Erythroblast (primary cell): ENCODE results near the gene ZBTB46.

Experiments
- DNase-seq, 2 experiments: peaks; one replicate each; lab custom pipeline; 2025; lab: John Stamatoyannopoulos, UW
- GATA1 ChIP-seq: IDR thresholded peaks from 2 replicates; pipeline ENCODE4 v1.6.1; 2011; ENCODE audit warnings: low read depth, mild to moderate bottlenecking, control low read depth, low read length, moderate library complexity
- POLR2A ChIP-seq: IDR thresholded peaks from 2 replicates; pipeline ENCODE4 v1.6.1; 2011; ENCODE audit warnings: mild to moderate bottlenecking, low read length

ZBTB46 gene

DNA sequence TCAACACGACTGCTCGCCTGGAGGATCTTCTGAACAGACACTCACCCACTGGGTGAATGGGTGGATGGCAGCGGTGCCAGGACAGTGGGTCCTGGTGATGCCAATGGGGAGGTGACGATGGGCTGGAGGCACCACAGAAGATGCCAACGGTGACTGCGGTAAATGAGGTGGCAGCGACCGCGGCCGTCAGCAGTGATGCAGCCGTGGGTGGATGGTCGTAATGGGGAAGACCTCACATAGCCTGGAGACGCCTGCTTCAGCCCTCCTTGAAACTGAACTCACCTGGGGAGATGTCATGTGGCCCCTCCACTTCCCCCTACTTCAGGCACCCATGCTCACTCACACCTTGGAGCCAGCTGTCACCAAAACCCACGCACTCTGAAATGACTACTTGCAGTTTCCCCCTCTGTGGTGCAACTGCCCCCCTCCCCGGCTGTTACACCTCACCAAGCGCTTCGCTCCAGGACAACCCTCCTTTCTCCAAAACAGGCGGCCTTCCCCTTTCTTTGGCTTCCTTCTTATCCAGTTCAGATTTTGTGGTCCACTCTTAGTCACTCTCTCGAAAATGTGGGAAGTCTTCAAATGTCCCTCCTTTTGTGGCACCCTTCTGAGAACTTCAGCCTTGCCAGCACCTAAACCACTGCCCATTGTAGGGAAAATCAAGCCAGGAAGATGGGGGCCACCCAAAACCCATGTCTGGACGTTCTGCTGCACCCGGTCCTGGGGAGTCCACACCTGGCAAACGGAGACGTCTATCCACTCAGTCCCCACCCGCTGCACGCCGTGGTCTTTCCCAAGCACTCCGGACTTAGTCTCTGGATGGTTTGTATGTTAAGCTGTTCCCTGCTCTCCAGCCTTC lies 19.9 kb upstream of the ZBTB46 start:
- TF ChIP-seq GATA1 (no peak), POLR2A (no peak)
- no peak for DNase-seq

DNA sequence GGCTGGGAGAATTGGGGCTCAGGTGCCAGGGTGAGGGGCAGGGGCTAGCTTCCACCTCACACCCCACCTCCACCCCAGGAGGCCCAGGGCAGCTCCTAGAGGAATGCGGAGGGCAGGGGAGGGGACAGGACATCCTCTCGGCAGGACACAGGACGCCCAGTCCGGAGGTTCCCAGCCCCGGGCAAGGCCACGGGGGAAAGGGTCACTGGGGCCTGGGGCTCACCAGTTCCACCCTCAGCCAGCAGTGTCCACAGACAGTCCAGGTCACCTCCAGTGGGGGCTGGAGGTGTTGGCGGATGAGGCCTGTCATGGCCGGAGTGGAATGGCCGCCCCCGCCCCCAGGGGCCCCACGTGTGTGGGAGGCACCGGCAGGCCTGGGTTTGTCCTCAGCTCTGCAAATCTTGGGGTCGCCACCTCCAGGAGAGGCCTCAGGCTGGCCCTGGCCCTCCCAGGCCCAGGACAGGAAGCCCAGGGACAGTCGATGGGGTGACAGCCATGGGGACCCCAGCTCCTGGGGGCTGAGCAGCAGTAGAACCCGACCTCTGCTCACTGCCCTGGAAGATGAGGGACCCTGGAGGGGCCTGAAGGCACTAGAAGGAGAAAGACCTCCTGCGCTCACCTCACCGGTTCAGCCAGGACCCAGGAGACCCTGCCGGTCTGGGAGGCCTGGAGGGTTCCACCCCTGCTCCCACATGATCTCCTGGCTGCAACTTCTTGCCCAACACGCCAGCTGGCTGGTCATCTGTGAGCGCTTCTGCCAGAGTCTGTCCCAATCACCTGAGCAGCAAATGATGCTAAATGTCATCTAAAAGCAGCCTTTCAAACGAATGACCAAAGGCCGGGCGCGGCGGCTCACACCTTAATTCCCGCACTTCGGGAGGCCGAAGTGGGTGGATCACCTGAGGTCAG lies 17.2 kb upstream of the ZBTB46 start:
- DNase-seq: no peak
- TF ChIP-seq GATA1 (no peak), POLR2A (no peak)

DNA sequence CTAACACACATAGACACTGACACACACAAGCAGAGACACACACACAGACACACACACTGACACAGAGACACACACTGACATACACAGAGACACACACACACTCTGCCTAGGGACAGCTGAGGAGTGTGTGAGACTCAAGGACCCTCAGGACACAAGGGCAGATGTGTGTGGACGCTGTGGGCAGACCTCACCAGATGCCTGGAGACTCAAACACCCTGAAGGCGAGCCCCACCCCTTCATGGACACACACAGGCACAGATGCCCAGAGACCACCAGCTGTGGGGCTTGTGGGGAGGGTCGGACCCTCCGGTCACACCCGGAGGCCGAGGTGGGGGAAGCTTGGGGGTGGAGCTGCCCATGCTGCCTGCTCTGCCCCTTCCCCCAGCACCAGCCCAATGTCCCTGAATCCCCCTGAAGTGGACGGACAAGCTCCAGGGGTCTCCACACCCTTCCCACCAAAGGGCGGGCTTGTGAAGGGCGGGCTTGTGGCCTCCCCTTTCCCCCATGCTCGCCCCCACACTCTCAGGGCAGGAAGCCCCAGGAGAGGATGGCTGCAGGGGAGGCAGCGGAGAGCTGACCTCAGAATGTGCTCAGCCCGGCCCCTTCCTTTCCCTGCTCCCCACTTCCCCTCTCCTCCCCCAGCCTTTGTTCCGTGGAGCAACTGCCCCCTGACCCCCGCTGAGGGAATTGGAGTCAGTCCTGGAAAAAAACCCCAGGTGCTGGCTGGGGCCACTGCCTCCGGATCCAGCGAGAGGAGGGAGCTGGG lies 16.4 kb upstream of the ZBTB46 start:
- no peak for TF ChIP-seq GATA1
- TF ChIP-seq POLR2A: no peak

DNA sequence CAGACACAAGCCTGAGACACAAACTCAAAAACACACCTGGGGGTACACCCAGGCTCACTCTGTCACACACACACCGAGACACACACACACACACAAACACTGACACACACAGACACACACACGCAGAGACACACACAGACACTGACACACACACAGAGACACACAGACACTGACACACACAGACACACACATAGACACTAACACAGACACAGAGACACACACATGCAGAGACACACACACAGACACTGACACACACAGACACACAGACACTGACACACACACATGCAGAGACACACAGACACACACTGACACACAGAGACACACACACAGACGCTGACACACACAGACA lies 15.8 kb upstream of the ZBTB46 start:
- TF ChIP-seq POLR2A (no peak), GATA1 (no peak)
- no peak for DNase-seq

More for the DNA sequence above, 16.4 kb upstream of the ZBTB46 start:
- no peak for DNase-seq

DNA sequence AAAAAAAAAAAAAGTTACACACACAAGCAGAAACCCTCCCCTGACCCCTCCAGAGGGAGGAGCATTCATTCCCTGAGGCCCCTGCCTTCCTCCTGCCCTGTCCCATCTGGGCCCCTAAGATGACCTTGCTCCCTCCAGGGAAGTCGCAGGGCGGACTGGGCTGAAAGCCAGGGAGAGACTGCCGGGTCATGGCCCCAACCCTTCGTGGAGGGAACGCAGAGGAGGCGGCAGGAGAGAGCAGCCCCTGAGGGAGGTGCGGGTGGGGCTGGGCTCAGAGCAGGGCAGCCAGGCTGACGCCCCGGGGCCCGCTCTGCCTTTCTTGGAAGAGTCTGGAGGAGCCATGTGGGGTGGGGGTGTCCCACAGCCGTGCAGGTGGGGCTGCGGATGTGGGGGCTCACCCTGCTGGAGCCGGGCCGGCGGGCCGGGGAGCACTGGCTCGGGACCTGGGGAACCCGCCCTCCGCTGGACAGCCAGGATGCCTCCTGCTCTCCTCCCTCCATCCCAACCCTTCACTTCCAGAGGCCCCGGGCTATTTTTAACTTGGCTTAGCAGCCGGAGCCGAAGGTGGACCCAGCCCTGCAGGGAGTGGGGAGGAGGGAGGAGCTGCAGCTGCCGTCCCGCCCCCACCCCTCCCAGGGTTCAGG lies 15.2 kb upstream of the ZBTB46 start:
- TF ChIP-seq POLR2A (no peak), GATA1 (no peak)
- no peak for DNase-seq

DNA sequence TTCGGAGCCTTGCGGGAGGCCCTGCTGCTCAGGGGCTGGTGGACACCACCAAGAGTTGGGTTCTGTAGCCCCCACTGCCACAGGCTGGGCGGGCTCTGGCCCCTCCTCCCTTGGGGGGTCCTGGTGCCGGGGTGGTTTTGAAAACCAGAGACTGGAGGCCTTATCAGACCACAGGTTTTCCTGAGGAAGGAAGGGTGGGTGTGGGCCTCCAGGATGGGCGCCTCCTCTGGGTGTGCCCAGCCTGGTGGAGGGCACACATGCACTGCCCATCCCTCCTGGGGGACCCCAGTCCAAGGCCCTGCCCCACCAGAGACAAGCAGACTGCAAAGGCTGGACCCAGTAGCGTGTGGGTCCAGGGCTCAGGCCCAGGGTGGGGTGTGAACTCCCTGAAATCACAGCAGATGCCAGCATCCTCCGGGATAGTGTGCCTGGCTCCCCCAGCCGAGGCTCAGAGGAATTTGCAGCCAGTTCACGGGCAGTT lies 13.5 kb upstream of the ZBTB46 start:
- TF ChIP-seq POLR2A (no peak), GATA1 (no peak)
- no peak for DNase-seq

DNA sequence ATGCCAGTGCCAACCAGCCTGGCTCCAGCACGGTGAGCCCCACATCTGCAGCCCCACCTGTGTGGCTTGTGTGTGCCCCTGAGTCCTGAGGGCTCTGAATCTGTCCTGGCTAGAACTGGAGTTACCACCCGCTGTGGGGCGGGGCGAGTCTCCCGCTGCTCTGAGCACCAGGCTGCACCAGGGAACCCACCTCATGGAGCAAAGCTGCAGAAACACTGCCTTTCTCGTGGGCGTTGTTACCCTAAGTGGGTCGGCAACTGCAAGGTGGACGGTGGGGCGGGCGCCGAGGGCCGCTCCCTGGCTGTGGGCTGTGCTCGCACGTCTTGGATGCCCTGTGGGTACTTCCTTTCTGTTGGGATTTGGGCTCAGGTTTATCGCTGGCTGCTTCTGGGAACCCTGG lies 12.7 kb upstream of the ZBTB46 start:
- TF ChIP-seq POLR2A (no peak), GATA1 (no peak)
- no peak for DNase-seq

DNA sequence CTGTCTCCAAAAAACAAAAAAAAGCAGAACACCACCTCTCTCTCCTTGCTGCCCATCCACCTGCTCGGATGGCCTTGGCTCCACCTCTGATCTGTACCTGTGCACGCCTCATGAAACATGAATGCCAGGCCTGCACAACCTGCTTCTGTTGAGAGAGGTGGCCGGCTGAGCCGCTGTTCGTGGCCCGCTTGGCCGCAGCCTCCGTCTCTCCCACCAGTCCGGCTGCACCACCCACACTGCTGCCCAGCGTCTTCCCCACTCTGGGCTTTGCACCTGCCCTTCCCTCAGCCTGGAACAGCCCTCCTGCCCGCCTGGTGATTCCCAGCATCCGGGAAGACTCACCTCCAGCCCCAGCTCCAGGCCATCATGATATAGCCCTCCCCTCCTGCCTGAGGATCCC lies 12.2 kb upstream of the ZBTB46 start:
- TF ChIP-seq GATA1: no peak
- TF ChIP-seq POLR2A: no peak
- no peak for DNase-seq

DNA sequence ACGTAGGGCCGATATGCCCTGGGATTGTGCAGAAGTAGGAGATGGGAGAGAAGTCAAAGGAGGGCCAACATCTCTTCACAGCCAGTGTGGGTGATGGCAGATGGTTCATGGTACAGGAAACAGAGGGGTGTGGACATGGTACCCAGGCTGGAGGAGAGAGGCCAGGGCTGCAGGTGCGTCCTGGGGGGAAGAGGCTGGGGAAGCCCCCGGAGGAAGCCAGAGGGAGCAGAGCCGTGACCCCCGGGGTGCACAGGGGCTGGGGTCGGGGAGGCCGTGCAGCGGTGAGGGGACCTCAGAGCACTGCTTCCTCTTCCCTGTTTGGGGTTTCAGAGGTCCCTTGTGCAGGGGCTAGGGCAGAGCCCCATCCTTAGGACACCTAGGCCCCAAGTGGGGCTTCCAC lies 11.2 kb upstream of the ZBTB46 start:
- TF ChIP-seq GATA1 (no peak), POLR2A (no peak)

DNA sequence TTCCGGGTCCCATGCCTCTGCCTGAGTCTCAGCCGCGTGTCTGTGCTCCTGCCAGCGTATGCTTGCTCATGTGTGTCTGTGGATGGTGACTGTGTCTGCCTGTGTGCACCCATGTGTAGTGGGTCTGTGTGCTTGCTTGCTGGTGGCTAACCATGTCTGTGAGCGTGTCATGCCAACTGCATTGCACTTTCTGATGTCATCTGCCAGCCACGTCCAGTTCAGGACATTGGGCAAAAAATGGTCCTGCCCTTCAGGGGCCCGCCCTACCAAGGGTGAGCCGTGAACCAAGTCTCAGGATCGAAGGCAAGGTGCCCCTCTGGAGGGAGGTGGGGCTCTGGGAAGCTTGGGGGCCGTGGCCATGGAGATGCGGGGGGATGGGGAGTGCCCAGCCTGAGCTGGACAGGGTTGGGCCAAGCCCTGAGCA lies 9.4 kb upstream of the ZBTB46 start:
- no peak for DNase-seq
- TF ChIP-seq POLR2A (no peak), GATA1 (no peak)

More for the DNA sequence above, 11.2 kb upstream of the ZBTB46 start:
- no peak for DNase-seq

DNA sequence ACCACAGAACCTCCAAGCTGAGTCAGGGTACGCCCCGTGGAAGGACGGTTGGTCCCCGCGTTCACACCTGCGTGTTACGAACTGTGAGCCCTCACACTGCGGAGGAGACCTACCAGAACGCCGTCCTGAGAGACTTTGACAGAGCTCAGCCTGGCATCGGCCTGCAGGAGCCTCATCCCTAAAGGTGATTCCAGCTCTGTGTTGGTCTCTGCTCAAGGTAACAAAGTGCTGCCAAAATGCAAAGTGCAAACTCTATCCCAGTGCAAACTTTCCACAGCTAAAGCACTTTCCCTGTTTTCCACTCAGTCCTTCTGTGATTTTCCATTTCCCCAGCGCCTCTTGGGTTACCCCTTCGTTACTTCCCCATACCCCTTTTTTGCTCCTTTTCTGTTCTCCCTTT lies 8.6 kb upstream of the ZBTB46 start:
- no peak for TF ChIP-seq POLR2A
- TF ChIP-seq GATA1: no peak
- no peak for DNase-seq

DNA sequence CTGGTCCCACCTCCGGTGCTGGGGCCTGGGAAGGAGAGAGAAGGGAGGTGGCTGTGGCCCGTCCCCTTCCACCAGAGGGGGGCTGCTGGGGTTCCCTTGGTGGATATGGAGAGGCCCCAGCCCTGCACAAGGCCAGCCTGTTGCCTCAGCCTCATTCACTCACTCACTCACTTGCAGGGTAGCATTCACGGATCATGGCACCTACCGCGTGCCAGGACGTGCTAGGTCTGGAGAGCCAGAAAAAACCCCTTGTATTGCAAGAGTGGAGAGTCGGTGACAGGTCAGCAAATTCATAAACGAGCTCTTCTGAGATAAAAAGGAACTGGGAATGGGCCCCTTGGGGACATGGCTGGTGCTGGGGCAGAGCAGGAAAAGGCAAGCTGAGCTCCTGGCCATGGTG lies 6.4 kb upstream of the ZBTB46 start:
- TF ChIP-seq POLR2A (no peak), GATA1 (no peak)
- no peak for DNase-seq

DNA sequence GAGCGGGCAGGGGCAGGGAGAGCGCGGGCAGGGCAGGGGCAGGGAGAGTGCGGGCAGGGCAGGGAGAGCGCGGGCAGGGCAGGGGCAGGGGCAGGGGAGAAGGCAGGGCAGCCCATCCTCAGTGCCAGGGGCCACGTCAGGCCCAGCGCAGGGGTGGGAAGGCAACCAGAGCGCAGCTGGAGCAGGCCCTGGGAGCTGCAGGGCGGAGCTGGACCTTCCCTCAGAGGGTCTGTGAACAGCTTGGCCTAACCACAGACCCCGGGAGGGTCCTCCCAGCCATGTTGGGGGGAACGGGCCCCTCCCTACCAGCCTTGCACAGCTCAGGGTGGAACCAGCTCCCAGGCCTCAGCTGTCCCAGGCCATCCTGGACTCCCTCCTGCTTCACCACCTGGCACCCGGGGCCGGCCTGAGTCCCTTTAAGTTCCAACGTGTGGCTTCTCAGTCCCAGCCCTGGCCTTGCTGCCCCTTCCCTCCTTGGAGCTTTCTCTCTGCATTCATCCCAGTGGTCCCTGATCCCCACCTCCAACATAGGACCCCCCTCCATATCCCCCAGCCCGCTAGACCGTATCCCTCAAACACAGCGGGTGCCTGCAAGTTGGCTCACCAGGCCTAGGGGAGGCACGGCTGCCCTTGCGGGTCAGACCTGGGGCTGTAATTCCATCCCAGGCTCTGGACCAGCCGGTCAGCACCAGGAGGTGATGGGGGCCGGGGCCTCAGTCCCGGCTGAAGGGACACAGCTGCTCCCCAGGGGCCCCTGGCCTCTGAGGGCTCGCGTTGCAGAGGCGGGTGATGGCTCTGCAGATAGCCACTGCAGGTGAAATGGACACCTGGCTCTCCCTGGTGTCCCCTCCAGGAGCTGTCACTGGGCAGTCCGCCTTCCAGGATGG lies 5.6 kb upstream of the ZBTB46 start:
- no peak for DNase-seq
- no peak for TF ChIP-seq POLR2A
- no peak for TF ChIP-seq GATA1
